Measurements from ENCODE around the gene LRG1.
"Not testable (repeated sequence)": the region's sequence is repeated elsewhere in the genome, so short reads cannot be mapped to it uniquely, and the experiment has no call there.

LRG1 gene

GRCh38 chr19:4576016-4576933 is 36.4 kb upstream of the LRG1 start:
- DNase-seq (ENCODE audit: low read depth in 2 of 3, low spot score in 1 of 3) = peak; percentile 48 to 80 (median 57)

- no peak for DNase-seq (ENCODE audit: low read depth in 2 of 3, low spot score in 1 of 3)
Observed at GRCh38 chr19:4575267-4576015, 35.6 kb upstream of the LRG1 start.

GRCh38 chr19:4573682-4574081 is 33.8 kb upstream of the LRG1 start:
- no peak for DNase-seq (ENCODE audit: low read depth in 2 of 3, low spot score in 1 of 3)

GRCh38 chr19:4571305-4571917 is 31.6 kb upstream of the LRG1 start:
- no peak for DNase-seq (ENCODE audit: low read depth in 2 of 3, low spot score in 1 of 3)

- DNase-seq (ENCODE audit: low read depth in 2 of 3, low spot score in 1 of 3) = no peak
Observed at GRCh38 chr19:4570916-4571304, 31.1 kb upstream of the LRG1 start.

GRCh38 chr19:4570402-4570801 is 30.6 kb upstream of the LRG1 start:
- DNase-seq (ENCODE audit: low read depth in 2 of 3, low spot score in 1 of 3) = no peak

GRCh38 chr19:4568886-4569285 is 29.1 kb upstream of the LRG1 start:
- no peak for DNase-seq (ENCODE audit: low read depth in 2 of 3, low spot score in 1 of 3)

- peak; percentile 50 to 80 (median 52) for DNase-seq (ENCODE audit: low read depth in 2 of 3, low spot score in 1 of 3)
Observed at GRCh38 chr19:4567584-4568071, 27.8 kb upstream of the LRG1 start.

GRCh38 chr19:4566402-4567051 is 26.7 kb upstream of the LRG1 start:
- DNase-seq (ENCODE audit: low read depth in 2 of 3, low spot score in 1 of 3) = no peak

GRCh38 chr19:4563562-4563961 is 23.7 kb upstream of the LRG1 start:
- not testable (repeated sequence) for DNase-seq (ENCODE audit: low read depth in 2 of 3, low spot score in 1 of 3)

- DNase-seq (ENCODE audit: low read depth in 2 of 3, low spot score in 1 of 3) = not testable (repeated sequence)
Observed at GRCh38 chr19:4562085-4562484, 22.2 kb upstream of the LRG1 start.

GRCh38 chr19:4559569-4559968 is 19.7 kb upstream of the LRG1 start, which contains the start of gene SEMA6B:
SEMA6B (minus strand) TSS chr19:4559684; CDS start chr19:4558457, 1,227 bp downstream.
- DNase-seq (ENCODE audit: low read depth in 2 of 3, low spot score in 1 of 3) = no peak

- peak in 2 of 3 donors; percentile 18 to 35 for DNase-seq (ENCODE audit: low read depth in 2 of 3, low spot score in 1 of 3)
Observed at GRCh38 chr19:4557971-4558941, 18.4 kb upstream of the LRG1 start.

- peak in 1 of 3 donors; percentile 21 for DNase-seq (ENCODE audit: low read depth in 2 of 3, low spot score in 1 of 3)
Observed at GRCh38 chr19:4557144-4557970, 17.5 kb upstream of the LRG1 start.

- peak in 2 of 3 donors; percentile 26 to 27 for DNase-seq (ENCODE audit: low read depth in 2 of 3, low spot score in 1 of 3)
Observed at GRCh38 chr19:4556597-4557127, 16.8 kb upstream of the LRG1 start.

- no peak for DNase-seq (ENCODE audit: low read depth in 2 of 3, low spot score in 1 of 3)
Observed at GRCh38 chr19:4555657-4556561, 16.1 kb upstream of the LRG1 start.

- no peak for DNase-seq (ENCODE audit: low read depth in 2 of 3, low spot score in 1 of 3)
Observed at GRCh38 chr19:4554717-4555116, 14.9 kb upstream of the LRG1 start.

- no peak for DNase-seq (ENCODE audit: low read depth in 2 of 3, low spot score in 1 of 3)
Observed at GRCh38 chr19:4553775-4554174, 13.9 kb upstream of the LRG1 start.
